ENCODE measurements around the gene ITGA2. TPM values are rescaled to one million over a fixed set of nuclear protein-coding genes. Genes with fewer than 3 reads are reported as not detected.
A peak's percentile ranks its signal among the peaks of the same experiment; 100 is the strongest.

ITGA2 gene
- total RNA-seq, 1 donor from 2014 or later, result 1.0 TPM

GRCh38 chr5:53031695-53032096 lies 42.5 kb downstream of the ITGA2 start:
- Mint-ChIP-seq H3K27ac (ENCODE audit: unreplicated experiment) (peak overlapping the region; percentile 43), H3K4me3 (ENCODE audit: unreplicated experiment) (no peak overlapping the region)

GRCh38 chr5:53032188-53032587 lies 43.0 kb downstream of the ITGA2 start:
- no peaks in the 10 kb centered on the region for H3K27me3 Mint-ChIP-seq (ENCODE audit: low read depth)
- DNase-seq (ENCODE audit: low spot score), result no peak
- peaks cover 22% of the 10 kb centered on the region for H3K4me1 Mint-ChIP-seq (ENCODE audit: low read depth)
- H3K27ac Mint-ChIP-seq (ENCODE audit: unreplicated experiment), result no peak overlapping the region
- H3K9me3 Mint-ChIP-seq (ENCODE audit: low read depth), result no peaks in the 10 kb centered on the region
- H3K4me3 Mint-ChIP-seq (ENCODE audit: unreplicated experiment), result no peak overlapping the region
- no peaks in the 10 kb centered on the region for H3K36me3 Mint-ChIP-seq (ENCODE audit: low read depth)
- TF ChIP-seq CTCF (IDR thresholded peaks at IDR 0.05), result no peak

More at GRCh38 chr5:53031695-53032096, 42.5 kb downstream of the ITGA2 start:
- no peak for TF ChIP-seq CTCF (IDR thresholded peaks at IDR 0.05)
- no peaks in the 10 kb centered on the region for H3K36me3 Mint-ChIP-seq (ENCODE audit: low read depth)
- no peaks in the 10 kb centered on the region for H3K9me3 Mint-ChIP-seq (ENCODE audit: low read depth)
- no peak for DNase-seq (ENCODE audit: low spot score)
- H3K27me3 Mint-ChIP-seq (ENCODE audit: low read depth), result no peaks in the 10 kb centered on the region
- H3K4me1 Mint-ChIP-seq (ENCODE audit: low read depth), result peaks cover 17% of the 10 kb centered on the region

- no peaks in the 10 kb centered on the region for H3K9me3 Mint-ChIP-seq (ENCODE audit: low read depth)
- no peaks in the 10 kb centered on the region for H3K27me3 Mint-ChIP-seq (ENCODE audit: low read depth)
- no peak overlapping the region for H3K4me3 Mint-ChIP-seq (ENCODE audit: unreplicated experiment)
- no peak for TF ChIP-seq CTCF (IDR thresholded peaks at IDR 0.05)
- no peaks in the 10 kb centered on the region for H3K36me3 Mint-ChIP-seq (ENCODE audit: low read depth)
- H3K27ac Mint-ChIP-seq (ENCODE audit: unreplicated experiment), result no peak overlapping the region
- no peak for DNase-seq (ENCODE audit: low spot score)
- H3K4me1 Mint-ChIP-seq (ENCODE audit: low read depth), result peaks cover 23% of the 10 kb centered on the region
These were observed 45.7 kb downstream of the ITGA2 start for GRCh38 chr5:53034832-53035231.

GRCh38 chr5:53035868-53036381 lies 46.8 kb downstream of the ITGA2 start:
- no peak overlapping the region for H3K27ac Mint-ChIP-seq (ENCODE audit: unreplicated experiment)
- no peak for DNase-seq (ENCODE audit: low spot score)
- H3K27me3 Mint-ChIP-seq (ENCODE audit: low read depth), result no peaks in the 10 kb centered on the region
- H3K36me3 Mint-ChIP-seq (ENCODE audit: low read depth), result no peaks in the 10 kb centered on the region
- TF ChIP-seq CTCF (IDR thresholded peaks at IDR 0.05), result peak; percentile 70
- H3K4me1 Mint-ChIP-seq (ENCODE audit: low read depth), result peaks cover 23% of the 10 kb centered on the region
- no peaks in the 10 kb centered on the region for H3K9me3 Mint-ChIP-seq (ENCODE audit: low read depth)
- H3K4me3 Mint-ChIP-seq (ENCODE audit: unreplicated experiment), result no peak overlapping the region

GRCh38 chr5:53037141-53037859 lies 48.1 kb downstream of the ITGA2 start:
- DNase-seq (ENCODE audit: low spot score), result no peak
- H3K4me3 Mint-ChIP-seq (ENCODE audit: unreplicated experiment), result no peak overlapping the region
- TF ChIP-seq CTCF (IDR thresholded peaks at IDR 0.05), result no peak
- peaks cover 16% of the 10 kb centered on the region for H3K4me1 Mint-ChIP-seq (ENCODE audit: low read depth)
- no peaks in the 10 kb centered on the region for H3K9me3 Mint-ChIP-seq (ENCODE audit: low read depth)
- H3K27me3 Mint-ChIP-seq (ENCODE audit: low read depth), result no peaks in the 10 kb centered on the region
- H3K27ac Mint-ChIP-seq (ENCODE audit: unreplicated experiment), result no peak overlapping the region
- no peaks in the 10 kb centered on the region for H3K36me3 Mint-ChIP-seq (ENCODE audit: low read depth)
